GM21619 (cell line): ENCODE data around the gene HS2ST1.
"Not testable (repeated sequence)": the region's sequence is repeated elsewhere in the genome, so short reads cannot be mapped to it uniquely, and the experiment has no call there.

Experiments
- ATAC-seq: cut with Tn5 transposase; IDR thresholded peaks from one replicate; pipeline ENCODE4 v1.9.1; 2021; ENCODE audit not compliant: unreplicated experiment

The HS2ST1 gene

DNA sequence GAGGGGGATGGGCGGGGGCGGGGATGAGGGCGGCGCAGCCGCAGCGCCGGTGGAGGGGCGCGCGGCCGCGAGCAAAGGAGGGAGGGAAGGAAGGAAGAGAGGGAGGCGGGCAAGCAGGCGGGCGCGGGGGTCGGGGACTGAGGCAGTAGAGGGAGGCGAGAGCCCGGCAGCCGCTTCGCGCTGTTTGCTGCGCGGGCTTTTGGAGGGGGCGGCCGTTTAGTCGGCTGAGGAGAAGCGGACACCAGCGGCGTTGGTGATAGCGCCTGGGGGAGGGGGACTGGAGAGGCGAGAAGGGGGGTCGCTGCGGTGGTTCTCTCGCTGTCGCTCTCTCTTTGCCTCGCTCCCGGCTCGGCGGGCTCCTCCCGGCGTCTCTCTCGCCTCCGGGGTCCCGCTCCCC lies at the start of gene HS2ST1:
HS2ST1 (plus strand) TSS at position 35 of the 397 bp plus-strand sequence.
- no peak for ATAC-seq

DNA sequence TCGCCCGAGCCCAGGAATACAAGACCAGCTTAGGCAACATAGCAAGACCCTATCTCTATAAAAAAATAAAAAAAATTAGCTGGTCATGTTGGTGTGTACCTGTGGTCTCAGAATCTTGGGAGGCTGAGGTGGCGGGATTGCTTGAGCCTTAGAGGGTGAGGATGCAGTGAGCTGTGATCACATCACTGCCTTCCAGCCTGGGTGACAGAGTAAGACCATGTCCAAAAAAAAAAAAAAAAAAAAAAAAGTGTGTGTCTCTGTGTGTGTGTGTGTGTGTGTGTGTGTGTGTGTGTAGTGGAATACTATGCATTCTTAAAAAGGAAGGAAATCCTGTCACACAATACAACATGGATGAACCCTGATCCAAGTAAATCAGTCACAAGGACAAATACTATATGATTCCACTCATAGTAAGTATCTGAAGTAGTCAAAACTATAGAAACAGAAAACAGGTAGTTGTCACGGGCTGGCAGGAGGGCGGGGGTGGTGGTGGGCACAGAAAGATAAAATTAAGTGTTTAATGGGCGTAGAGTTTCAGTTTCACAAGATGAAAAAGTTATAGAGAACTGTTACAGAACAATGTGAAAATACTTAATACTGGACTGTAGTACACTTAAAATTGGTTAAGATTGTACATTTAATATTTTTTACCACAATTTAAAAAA lies 48.3 kb upstream of the HS2ST1 start:
- ATAC-seq: no peak

DNA sequence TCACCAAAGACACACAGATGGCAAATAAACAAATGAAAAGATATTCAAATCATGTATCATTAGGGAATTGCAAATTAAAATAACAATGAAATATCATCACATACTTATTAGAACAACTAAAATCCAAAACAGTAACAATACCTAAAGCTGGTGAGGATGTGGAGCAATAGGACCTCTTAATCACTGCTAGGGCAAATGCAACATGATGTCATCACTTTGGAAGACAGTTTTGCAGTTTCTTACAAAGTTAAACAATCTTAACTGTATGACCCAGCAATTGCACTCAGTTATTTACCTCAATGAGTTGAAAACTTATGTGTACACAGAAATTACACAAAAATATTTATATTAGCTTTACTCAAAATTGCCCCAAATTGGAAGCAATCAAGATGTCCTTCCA lies 47.8 kb upstream of the HS2ST1 start:
- ATAC-seq: no peak

DNA sequence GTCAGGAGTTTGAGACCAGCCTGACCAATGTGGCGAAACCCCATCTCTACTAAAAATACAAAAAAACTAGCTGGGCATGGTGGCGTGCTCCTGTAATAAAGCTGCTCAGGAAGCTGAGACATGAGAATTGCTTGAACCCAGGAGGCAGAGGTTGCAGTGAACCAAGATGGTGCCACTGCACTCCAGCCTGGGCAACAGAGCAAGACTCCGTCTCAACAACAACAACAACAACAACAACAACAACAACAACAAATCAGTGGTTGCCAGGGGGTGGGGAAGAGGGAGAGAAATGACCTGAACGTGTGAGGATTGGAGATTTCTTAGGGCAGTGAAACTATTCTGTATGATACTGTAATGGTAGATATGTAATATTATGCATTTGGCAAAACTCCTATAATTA lies 47.2 kb upstream of the HS2ST1 start:
- ATAC-seq: not testable (repeated sequence)

DNA sequence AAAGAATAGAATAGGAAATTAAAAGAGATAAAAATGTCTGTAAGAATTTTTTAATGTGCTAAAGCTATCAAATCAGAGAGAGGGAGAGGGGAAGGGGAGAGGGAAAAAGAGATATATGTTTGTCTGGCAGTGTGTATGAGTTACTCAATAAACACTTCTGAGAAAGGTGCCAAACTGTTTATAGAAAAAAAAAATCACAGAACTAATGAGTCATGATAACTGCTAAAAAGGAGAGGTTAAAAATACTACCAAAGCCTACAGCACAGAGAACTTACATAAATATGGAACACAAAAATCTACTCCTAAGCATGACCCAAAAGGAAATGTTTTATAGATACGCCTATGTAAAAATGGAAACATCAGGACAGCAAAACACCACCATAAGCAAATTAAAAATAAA lies 46.0 kb upstream of the HS2ST1 start:
- ATAC-seq: no peak

DNA sequence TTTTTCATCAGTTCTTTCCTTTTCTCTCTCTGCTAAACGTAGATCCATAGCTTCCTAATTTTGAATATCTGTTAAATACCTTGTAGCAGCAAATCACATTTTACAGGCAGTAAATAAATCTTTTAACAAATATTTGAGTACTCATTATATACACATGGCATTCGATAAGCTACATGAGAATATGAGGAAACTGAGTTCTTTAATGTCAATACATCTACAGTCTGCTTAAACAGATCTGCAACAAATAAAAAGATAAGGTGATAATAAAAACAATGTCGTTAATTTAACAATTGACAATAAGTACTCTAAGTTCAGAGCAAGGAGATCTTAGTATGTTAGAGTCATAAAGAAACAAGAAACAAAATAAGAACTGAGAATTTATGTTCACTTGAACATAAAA lies 43.4 kb upstream of the HS2ST1 start:
- ATAC-seq: no peak

DNA sequence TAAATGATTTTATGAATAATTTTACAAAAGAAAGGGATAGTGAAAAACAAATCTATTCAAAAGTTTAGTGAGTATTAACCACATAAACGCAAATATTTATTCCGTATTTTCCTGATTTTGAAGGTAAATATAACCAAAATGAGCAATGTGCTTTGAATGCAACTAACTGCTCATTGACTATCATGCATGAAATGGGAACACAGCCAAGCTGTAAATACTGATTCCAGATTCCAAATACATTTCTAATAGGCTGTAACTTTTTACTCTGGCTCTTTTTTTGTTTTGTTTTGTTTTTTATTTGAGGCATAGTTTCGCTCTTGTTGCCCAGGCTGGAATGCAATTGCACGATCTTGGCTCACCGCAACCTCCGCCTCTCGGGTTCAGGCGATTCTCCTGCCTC lies 42.3 kb upstream of the HS2ST1 start:
- no peak for ATAC-seq

DNA sequence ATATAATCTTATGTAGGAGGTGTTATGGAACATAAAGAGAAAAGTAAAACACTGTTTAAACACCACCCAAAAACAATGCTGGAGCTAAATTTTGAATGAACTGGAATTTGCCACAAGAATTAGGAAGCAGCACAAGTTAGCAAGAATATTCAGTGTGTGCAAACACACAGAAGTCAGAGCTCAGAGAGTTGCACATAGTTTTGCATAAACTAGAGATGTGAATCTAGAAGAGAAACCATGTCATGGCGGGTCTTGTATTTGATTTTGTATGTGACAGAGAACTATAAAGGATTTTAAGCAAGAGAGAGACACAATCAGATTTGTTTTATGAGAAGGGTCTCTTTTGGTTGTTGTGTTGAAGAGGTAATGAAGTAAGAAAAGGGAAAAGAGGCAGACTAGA lies 38.7 kb upstream of the HS2ST1 start:
- no peak for ATAC-seq

DNA sequence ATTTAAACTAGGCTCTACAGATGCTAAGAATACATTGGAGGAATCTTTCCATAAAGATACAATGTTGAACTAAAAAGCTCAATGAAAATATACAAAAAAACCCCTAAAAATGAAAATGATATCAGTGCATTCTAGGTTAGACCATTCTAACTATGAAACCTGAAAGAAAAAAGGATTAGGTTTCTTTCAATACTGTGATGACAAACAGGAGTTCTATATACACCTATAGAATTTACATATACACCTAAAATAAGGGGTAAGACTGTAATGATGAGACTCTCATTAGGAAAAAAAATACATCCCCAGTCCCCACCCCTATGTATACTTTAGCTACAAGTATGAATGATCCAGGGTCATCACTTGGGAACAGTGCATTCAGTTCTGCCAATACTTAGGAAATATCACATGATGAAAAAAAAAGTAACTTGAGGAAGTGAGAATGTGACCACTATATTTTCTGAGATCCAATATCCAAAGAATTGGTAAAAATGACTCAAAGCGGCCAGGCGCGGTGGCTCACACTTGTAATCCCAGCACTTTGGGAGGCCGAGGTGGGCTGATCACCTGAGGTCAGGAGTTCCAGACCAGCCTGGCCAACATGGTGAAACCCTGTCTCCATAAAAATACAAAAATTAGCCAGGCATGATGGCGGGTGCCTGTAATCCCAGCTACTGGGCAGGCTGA lies 26.8 kb upstream of the HS2ST1 start:
- no peak for ATAC-seq

DNA sequence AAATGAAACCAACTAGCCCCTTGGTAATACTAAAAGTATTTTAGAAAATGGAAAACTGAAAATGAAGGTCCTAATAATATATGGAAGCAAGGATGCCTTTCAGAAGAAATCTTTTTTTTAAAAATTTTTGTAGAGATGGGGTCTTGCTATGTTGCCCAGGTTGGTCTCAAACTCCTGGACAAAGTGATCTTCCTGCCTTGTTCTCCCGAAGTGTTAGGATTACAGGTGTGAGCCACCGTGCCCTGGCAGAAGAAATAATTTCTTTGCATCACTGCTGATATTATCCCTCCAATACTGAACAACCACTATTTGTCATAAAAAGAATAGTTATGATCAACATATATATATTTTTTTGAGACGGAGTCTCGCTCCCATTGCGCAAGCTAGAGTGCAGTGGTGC lies 26.1 kb upstream of the HS2ST1 start:
- no peak for ATAC-seq

DNA sequence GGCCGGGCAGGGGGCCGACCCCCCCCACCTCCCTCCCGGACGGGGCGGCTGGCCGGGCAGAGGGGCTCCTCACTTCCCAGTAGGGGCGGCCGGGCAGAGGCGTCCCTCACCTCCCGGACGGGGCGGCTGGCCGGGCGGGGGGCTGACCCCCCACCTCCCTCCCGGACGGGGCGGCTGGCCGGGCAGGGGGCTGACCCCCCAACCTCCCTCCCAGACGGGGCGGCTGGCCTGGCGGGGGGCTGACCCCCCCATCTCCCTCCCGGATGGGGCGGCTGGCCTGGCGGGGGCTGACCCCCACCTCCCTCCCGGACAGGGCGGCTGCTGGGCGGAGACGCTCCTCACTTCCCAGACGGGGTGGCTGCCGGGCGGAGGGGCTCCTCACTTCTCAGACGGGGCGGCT lies 15.0 kb upstream of the HS2ST1 start:
- not testable (repeated sequence) for ATAC-seq

DNA sequence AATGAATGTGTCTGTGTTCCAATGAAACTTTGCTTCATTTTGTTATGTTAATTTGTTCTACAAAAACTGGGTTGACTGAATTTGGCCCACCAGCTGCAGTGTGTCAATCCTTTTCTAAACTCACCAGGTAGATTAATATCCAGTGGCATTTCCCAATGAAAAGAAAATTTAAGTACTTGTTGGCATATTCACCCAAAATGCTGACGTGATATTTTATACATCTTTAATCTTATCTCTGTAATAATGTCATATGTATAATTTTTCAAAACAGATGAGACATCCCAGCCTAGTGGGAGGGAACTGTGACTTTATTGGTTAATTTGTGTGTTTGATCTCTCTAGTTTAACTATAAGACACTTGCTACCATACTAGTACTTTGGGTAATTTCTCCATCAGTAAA lies 8.6 kb upstream of the HS2ST1 start:
- no peak for ATAC-seq

DNA sequence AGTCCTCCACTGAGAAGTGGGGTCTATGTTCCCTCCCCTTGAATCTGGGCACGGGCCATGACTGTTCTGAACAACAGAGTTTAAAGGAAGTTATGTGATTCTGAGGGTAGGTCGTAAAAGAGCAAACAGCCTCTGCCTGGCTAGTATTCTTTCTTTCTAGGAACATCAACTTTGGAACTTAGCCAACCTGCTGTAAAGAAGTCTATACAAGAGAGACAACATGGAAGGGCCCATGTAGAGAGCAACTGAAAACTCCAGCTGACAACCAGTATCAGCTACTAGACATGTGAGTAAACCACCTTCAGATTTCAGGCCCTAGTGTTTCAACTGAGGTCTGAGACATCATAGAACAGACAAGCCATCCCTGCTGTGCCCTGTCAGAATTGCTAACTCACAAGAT lies 8.0 kb upstream of the HS2ST1 start:
- ATAC-seq: no peak

DNA sequence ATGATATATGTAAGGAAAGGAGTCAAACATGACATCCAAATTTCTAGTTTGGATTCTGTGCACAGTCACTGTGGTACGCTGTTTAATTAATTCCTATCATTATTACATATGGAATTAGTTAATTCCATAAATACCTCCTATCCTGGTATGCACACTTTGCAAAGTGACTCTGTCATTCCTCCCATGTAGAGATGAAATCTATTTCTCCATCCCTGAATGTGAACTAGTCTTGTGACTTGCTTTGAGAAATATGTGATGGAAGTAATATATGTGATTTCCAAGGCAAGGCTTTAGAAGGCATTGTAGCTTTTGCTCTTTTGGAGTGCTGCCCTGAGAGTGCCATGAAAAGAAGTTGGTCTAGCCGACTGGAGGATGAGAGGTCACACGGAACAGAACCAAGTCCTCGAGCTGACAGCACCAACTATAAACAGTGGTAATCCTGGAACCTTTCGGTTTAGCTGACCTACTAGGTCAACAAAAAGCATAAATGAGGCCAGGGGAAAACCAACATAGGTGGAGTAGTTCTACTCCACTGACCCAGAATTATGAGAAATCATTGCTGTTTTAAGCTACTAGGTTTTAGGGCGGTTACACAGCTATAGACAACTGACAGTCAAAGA lies 2.0 kb upstream of the HS2ST1 start:
- ATAC-seq: no peak

DNA sequence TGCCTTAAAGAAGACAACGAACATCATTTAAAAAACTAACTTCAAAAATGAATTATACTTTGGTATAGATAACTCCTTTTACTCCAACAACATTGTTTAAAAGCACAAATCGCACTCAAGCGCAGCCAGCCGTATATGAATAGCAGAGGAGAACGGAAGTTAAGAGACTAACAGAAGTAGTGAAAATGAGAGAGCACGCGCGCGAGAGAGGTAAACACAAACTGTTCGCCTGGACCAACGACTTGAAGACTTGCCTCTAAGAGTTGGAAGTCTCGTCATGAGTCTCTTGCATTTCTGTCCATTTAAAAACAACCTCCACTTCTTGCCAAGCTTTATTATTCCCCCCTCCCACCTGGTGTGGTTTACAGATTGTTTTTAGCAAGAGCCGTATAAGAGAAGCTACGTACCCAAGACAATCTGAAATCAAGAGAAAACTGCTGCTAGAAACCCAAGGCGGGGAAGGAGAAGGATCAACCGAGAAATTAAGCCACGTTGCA lies 988 bp upstream of the HS2ST1 start:
- peak; percentile 21 for ATAC-seq

DNA sequence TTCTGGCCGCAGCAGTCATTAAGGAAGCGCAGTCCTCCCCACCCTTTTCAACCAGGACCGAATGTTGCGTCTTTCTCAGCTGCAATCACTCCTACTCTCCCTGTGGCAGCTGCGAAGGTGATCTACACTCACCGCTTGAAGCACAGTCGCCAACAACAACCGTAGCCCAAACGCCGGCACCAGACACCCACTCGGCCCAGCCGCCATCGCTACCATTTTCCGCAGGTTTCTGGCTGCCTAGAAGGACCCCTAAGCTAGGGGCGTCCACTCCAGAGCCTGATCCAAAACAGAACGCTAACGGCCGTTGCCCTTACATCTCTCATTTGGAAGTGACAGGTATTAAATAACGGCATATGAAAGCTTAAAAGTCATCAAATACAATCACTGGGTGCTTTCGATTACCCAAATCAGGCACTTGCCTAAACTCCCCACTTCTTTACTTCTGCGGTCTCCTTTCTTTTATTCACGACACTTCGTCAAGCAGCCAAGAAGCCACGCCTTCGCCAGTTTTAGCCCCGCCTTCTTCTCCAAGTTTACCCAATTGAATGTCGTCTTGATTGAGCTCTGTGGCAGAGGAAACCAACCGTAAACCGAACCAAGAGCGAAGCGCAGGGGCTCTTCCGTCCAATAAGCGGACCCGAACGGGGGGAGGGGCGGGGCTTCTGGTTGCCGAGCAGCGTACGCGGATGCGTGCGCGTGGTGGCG lies 387 bp upstream of the HS2ST1 start, which contains the start of gene SELENOF:
SELENOF (minus strand) TSS at position 231 of the 705 bp plus-strand sequence; CDS start at position 216, 15 bp downstream.
- ATAC-seq: peak; percentile 72

DNA sequence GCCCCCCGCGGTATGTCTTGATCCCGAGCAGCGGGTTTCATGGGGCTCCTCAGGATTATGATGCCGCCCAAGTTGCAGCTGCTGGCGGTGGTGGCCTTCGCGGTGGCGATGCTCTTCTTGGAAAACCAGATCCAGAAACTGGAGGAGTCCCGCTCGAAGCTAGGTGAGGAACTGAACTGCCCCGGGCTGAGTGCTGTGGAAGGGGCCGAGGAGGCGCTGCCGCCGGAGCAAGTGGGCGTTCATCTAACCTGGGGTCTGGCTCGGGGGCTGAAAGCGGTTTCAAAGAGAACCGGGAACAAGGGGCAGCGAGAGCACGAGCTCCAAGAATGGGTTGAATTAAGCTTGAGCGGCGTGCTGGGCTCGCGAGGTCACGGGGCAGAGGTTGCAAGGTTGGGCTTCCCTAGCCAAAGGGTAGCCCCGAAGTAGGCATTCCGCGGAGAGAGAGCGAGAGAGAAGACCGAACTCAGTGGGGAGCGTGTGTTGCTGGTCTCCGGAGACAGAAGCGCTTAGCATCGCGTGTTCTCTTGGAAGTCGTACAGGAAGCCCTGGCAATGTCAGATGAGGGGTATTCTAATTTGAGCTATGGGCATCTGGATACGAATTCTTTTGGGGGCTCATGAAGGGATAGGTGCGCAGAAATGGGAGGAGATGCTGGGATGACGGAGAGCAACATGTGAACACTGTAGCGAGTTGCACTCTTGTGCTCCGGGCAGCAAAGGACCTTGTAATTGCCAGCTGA lies 732 bp downstream of the HS2ST1 start:
- ATAC-seq: peak; percentile 17

DNA sequence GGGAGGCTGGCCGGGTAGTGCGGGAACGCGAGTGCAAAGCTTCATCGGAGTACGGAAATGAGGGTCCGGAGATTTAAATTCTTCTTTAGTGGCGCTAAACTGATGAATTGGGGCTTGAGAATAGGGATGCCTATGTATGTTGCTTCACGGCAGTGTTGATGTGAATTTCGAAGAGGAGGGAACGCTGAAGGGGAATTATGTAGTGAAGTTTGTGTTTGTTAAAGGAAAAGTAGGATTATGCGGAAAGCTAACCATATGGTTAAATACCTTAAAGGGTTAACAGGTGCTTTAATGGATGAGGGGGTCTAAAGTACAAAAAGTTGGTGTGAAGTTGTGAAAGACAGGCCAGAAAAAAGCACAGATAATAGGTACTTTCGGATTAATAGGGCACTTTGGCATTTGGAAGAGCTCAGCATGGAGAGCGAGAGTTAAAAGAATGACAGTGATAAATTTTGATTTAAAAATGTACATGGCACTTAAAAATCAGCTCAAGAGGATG lies 1.4 kb downstream of the HS2ST1 start:
- no peak for ATAC-seq

DNA sequence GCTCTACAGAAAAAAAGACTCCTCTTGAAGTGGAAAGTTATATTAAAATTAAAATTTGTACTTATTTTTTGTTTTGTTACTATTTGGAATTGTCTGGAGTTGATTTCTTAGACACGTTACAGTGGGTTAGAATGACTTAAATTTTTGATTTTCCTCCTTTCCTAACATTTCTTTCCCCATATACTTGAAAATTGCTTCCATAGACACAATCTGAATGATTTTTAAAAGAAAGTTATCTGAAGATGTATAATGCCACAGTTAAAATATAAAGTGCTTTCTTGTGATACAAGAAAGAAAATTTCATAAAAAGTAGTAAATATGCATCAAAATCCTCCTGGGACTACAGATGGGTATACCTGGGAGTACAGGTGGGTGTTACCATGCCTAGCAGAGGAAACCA lies 2.3 kb downstream of the HS2ST1 start:
- ATAC-seq: no peak

DNA sequence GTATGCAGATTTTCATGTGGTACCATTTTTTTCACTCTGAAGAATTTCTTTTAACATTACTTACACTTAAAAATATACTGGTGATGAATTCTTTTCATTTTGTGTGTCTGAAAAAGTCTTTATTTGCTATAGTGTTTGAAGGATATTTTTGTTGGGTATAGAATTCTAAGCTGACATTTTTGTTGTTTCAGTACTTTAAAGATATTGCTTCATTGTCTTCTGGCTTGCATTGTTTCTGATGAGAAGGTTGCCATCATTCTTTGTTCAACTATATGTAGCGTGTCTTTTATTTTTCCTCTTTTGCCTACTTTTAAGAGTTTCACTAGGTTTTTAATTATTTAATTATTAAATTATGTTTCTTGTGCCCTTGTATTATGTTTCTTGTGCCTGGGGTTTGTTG lies 8.0 kb downstream of the HS2ST1 start:
- no peak for ATAC-seq
